ENCODE measurements around the gene ISYNA1.

The ISYNA1 gene

GRCh38 chr19:18426416-18426767, 11.5 kb downstream of the ISYNA1 start:
- CTCF ChIA-PET, result no interaction called here
- DNase-seq (ENCODE audit: extremely low spot score), result no peak
- POLR2A ChIA-PET, result interaction anchor here (1.6 kb wide), 1 partner anchor 10 kb away, joined by 7 read pairs; no protein-coding TSS in a partner anchor
- TF ChIP-seq SUZ12 (IDR thresholded peaks at IDR 0.05), result no peak
- no peak for TF ChIP-seq CTBP1 (IDR thresholded peaks at IDR 0.05; ENCODE audit: borderline replicate concordance)
- no peak for TF ChIP-seq NFRKB (IDR thresholded peaks at IDR 0.05)
- TF ChIP-seq FOXK2 (IDR thresholded peaks at IDR 0.05), result no peak
- TF ChIP-seq FOXM1 (IDR thresholded peaks at IDR 0.05; ENCODE audit: borderline replicate concordance), result no peak
- TF ChIP-seq ZNF384 (IDR thresholded peaks at IDR 0.05), result no peak
- TF ChIP-seq BHLHE40 (IDR thresholded peaks at IDR 0.05; ENCODE audit: borderline replicate concordance), result no peak
- no peak for TF ChIP-seq PKNOX1 (IDR thresholded peaks at IDR 0.05)
- TF ChIP-seq ARNT (IDR thresholded peaks at IDR 0.05), result no peak
- no peak for TF ChIP-seq LEF1 (IDR thresholded peaks at IDR 0.05; ENCODE audit: borderline replicate concordance)
- no peak for TF ChIP-seq HDGF (IDR thresholded peaks at IDR 0.05; ENCODE audit: borderline replicate concordance)
- TF ChIP-seq L3MBTL2 (conservative IDR thresholded peaks at IDR 0.05), result no peak
- TF ChIP-seq FOXA1 (IDR thresholded peaks at IDR 0.05), result no peak
- TF ChIP-seq ELF4 (IDR thresholded peaks at IDR 0.05), result no peak
- no peak for TF ChIP-seq TARDBP (IDR thresholded peaks at IDR 0.05)
- no peak for TF ChIP-seq SP1 (IDR thresholded peaks at IDR 0.05)

- TF ChIP-seq L3MBTL2 (conservative IDR thresholded peaks at IDR 0.05), result no peak
- no peak for TF ChIP-seq FOXA1 (IDR thresholded peaks at IDR 0.05)
- no peak for TF ChIP-seq BHLHE40 (IDR thresholded peaks at IDR 0.05; ENCODE audit: borderline replicate concordance)
- no peak for TF ChIP-seq FOXK2 (IDR thresholded peaks at IDR 0.05)
- TF ChIP-seq NFRKB (IDR thresholded peaks at IDR 0.05), result no peak
- no peak for TF ChIP-seq FOXM1 (IDR thresholded peaks at IDR 0.05; ENCODE audit: borderline replicate concordance)
- no peak for TF ChIP-seq ZNF384 (IDR thresholded peaks at IDR 0.05)
- no peak for TF ChIP-seq SP1 (IDR thresholded peaks at IDR 0.05)
- no peak for TF ChIP-seq HDGF (IDR thresholded peaks at IDR 0.05; ENCODE audit: borderline replicate concordance)
- TF ChIP-seq TARDBP (IDR thresholded peaks at IDR 0.05), result no peak
- no peak for TF ChIP-seq PKNOX1 (IDR thresholded peaks at IDR 0.05)
- no peak for TF ChIP-seq LEF1 (IDR thresholded peaks at IDR 0.05; ENCODE audit: borderline replicate concordance)
- no peak for TF ChIP-seq ELF4 (IDR thresholded peaks at IDR 0.05)
- no peak for TF ChIP-seq CTBP1 (IDR thresholded peaks at IDR 0.05; ENCODE audit: borderline replicate concordance)
- TF ChIP-seq ARNT (IDR thresholded peaks at IDR 0.05), result no peak
- no peak for TF ChIP-seq SUZ12 (IDR thresholded peaks at IDR 0.05)
- ChIA-PET POLR2A (interaction anchor here (1.1 to 1.6 kb wide), 2 partner anchors 9 to 144 kb away, joined by 3 to 7 read pairs; no protein-coding TSS in a partner anchor), CTCF (no interaction called here)
- no peak for DNase-seq (ENCODE audit: extremely low spot score)
Observed at GRCh38 chr19:18425515-18426415, 12.2 kb downstream of the ISYNA1 start.

- TF ChIP-seq TARDBP (IDR thresholded peaks at IDR 0.05), result no peak
- no peak for TF ChIP-seq HDGF (IDR thresholded peaks at IDR 0.05; ENCODE audit: borderline replicate concordance)
- no peak for TF ChIP-seq SP1 (IDR thresholded peaks at IDR 0.05)
- no peak for TF ChIP-seq FOXA1 (IDR thresholded peaks at IDR 0.05)
- TF ChIP-seq FOXK2 (IDR thresholded peaks at IDR 0.05), result no peak
- TF ChIP-seq NFRKB (IDR thresholded peaks at IDR 0.05), result no peak
- no peak for TF ChIP-seq CTBP1 (IDR thresholded peaks at IDR 0.05; ENCODE audit: borderline replicate concordance)
- no peak for TF ChIP-seq ELF4 (IDR thresholded peaks at IDR 0.05)
- TF ChIP-seq SUZ12 (IDR thresholded peaks at IDR 0.05), result no peak
- no peak for TF ChIP-seq L3MBTL2 (conservative IDR thresholded peaks at IDR 0.05)
- ChIA-PET CTCF (no interaction called here), POLR2A (interaction anchor here (1.1 to 1.6 kb wide), 2 partner anchors 8 to 143 kb away, joined by 3 to 7 read pairs; no protein-coding TSS in a partner anchor)
- no peak for DNase-seq (ENCODE audit: extremely low spot score)
Observed at GRCh38 chr19:18424890-18425514, 12.9 kb downstream of the ISYNA1 start.

GRCh38 chr19:18424122-18424889, 13.6 kb downstream of the ISYNA1 start:
- TF ChIP-seq HDGF (IDR thresholded peaks at IDR 0.05; ENCODE audit: borderline replicate concordance) (no peak), ELF4 (IDR thresholded peaks at IDR 0.05) (no peak), ZNF384 (IDR thresholded peaks at IDR 0.05) (no peak), FOXK2 (IDR thresholded peaks at IDR 0.05) (no peak), SP1 (IDR thresholded peaks at IDR 0.05) (no peak), TARDBP (IDR thresholded peaks at IDR 0.05) (no peak), PKNOX1 (IDR thresholded peaks at IDR 0.05) (no peak), ARNT (IDR thresholded peaks at IDR 0.05) (no peak), LEF1 (IDR thresholded peaks at IDR 0.05; ENCODE audit: borderline replicate concordance) (no peak), NFRKB (IDR thresholded peaks at IDR 0.05) (no peak), FOXA1 (IDR thresholded peaks at IDR 0.05) (no peak), CTBP1 (IDR thresholded peaks at IDR 0.05; ENCODE audit: borderline replicate concordance) (no peak), FOXM1 (IDR thresholded peaks at IDR 0.05; ENCODE audit: borderline replicate concordance) (no peak), L3MBTL2 (conservative IDR thresholded peaks at IDR 0.05) (no peak), BHLHE40 (IDR thresholded peaks at IDR 0.05; ENCODE audit: borderline replicate concordance) (no peak)
- DNase-seq (ENCODE audit: extremely low spot score), result no peak
- POLR2A ChIA-PET, result interaction anchor here (1.5 kb wide), 1 partner anchor 143 kb away, joined by 4 read pairs; the partner anchor contains the start of gene JUND
- CTCF ChIA-PET, result no interaction called here
